ENCODE data around the gene PLIN5.
A peak's percentile ranks its signal among the peaks of the same experiment; 100 is the strongest.

PLIN5 gene

DNA sequence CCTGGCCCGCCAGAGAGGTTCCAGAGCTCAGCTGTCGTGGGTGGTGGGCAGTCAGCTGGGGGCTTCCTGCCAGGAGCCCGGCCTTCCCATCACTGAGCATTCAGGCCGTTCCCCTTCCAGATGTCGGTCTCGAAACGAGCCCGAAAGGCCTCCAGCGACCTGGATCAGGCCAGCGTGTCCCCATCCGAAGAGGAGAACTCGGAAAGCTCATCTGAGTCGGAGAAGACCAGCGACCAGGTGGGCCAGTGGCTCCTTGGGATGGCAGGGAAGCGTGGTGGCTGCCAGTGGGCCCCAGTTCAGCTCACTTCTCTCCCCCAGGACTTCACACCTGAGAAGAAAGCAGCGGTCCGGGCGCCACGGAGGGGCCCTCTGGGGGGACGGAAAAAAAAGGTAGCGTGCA is 43.6 kb downstream of the PLIN5 start:
- no peak for DNase-seq (ENCODE audit: low read depth in 2 of 2)

DNA sequence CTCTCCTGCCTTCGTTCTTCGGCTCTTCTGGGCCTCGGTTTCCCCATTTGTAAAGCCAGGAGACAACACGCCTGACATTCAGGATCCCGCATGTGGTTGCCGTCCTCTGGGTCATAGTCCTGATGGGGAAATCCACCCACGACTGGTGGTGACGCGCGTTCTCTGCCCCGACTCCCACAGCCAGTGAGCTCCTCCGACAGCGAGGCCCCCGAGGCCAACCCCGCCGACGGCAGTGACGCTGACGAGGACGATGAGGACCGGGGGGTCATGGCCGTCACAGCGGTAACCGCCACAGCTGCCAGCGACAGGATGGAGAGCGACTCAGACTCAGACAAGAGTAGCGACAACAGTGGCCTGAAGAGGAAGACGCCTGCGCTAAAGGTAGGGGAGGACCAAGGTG is 46.5 kb downstream of the PLIN5 start:
- no peak for DNase-seq (ENCODE audit: low read depth in 2 of 2)

DNA sequence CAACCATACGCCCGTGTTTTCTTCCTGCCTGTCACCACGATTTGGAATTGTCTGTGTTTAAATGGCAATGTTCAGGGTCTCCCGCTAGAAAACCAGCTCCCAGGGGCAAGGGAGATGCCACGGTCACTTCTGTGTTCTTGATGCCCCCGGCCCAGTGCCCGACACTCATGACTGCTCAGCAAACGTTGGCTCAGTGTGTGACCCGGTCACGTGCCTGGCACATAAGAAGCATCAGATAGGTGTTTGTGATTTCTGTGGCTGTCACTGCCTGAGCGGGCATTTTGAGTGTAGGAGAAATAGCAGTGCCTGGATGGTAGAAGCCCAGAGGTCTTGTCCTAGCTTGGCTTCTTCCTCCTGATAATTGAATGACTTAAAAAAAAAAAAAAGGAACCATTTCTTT is 47.5 kb downstream of the PLIN5 start:
- DNase-seq (ENCODE audit: low read depth in 2 of 2): no peak

DNA sequence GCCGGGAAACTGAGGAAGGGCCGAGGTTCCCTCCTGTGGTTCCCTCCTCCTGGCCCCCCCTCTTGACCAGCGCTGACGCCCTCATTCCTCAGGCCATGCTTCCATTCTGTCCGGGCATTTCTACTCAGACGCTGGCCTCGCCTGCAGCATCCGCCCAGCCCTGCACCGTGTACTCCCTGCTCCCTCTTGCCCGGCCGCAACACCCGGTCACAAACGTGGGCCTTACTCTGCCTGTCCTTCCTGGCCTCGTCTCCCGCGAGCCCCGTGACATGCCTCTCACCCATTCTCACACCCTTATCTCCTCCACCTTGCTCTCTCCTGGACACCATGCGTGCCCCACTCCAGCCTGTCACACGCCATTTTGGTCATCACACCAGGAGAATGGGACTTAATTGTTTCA is 51.6 kb downstream of the PLIN5 start:
- no peak for DNase-seq (ENCODE audit: low read depth in 2 of 2)

DNA sequence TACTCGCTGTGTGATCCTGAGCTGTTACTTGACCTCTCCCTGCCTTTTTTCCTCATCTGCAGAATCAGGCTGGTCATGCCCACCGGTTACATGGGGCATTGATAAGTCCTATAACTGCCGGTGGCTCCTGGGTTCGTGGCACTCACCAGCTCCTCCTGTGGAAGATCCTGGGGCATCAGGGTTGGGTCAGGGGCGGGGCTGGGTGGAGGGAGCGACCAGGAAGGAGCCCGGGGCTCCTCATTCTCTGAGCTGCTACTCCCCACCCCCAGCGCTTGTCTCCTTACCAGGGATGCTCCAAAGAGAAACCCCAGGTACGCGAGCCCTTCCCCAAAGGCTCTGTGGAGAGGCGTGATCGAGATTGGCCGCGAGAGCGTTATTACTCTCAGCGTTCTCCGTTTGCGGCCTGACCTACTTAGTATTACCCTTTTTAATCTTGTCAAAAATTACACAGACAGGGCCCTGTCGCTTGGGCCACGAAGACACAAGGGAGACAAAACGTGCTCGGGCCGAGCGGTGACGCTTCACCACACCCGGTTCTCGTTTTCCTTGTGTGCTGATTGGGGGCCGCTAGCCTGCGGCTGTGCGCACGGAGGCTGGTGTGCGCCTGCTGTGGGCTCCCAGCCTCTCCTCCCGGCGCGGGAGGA is 52.2 kb downstream of the PLIN5 start:
- no peak for DNase-seq (ENCODE audit: low read depth in 2 of 2)

DNA sequence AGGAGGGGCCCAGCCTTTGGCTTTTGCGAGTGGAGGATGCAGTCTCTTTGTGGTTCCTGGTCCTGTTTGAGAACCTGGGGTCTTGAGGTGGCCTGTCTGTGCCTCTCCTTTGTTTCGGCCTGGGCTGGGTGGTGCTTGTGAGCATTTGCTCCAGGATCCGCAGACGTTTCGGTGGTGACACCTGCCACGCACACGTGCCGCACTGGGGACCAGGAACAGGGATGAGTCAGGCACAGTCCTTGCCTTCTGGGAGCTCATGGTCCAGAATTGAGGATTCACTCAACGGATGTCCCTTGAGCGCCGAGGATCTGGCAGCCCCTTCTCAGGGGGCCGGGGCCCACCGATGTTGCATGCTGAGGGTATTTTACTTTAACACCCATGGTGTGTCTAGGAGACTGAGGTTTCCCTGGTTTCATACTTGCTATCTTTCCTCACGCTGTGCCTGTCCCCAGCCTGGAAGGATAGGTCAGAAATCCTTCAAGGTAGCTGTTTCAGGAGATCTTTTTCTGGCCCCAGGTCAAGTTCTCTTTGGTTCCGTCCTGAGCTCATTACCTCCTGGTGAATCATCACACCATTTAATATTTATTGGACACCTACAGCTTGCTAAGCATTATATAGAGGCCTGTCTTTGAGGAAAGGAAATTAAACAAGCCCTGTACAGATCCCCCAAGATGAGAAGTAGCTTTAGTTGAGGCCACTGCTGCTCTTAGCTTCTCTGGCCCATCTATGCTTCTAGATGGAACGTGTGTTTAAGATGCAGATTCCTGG is 57.8 kb downstream of the PLIN5 start:
- no peak for DNase-seq (ENCODE audit: low read depth in 2 of 2)

DNA sequence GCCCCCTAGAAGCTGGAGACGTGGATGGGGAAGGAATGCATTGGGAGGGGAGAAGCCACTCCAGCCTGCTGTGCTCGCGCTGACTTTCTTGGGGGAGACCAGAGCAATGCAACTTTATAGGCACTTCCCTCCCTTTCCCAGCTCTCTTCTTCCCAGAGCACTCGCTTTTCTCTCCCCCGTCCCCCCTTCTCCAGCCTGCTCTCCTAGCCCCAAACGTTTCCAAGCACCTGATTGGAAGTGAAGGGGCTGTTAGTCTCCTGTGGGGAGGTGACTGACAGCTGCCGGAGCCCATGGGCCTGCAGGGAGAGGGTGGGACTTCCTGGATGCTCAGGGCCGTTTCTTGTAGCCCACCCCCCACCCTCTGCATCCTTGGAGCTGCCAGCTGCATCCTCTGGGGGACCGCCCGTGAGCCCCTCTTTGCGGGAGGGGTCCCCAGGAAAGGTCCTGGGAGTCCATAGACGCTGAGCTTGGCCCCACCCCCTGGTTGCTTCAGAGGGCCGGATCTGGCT is 60.5 kb downstream of the PLIN5 start:
- DNase-seq (ENCODE audit: low read depth in 2 of 2): peak in 1 of 2 donors; percentile 17

DNA sequence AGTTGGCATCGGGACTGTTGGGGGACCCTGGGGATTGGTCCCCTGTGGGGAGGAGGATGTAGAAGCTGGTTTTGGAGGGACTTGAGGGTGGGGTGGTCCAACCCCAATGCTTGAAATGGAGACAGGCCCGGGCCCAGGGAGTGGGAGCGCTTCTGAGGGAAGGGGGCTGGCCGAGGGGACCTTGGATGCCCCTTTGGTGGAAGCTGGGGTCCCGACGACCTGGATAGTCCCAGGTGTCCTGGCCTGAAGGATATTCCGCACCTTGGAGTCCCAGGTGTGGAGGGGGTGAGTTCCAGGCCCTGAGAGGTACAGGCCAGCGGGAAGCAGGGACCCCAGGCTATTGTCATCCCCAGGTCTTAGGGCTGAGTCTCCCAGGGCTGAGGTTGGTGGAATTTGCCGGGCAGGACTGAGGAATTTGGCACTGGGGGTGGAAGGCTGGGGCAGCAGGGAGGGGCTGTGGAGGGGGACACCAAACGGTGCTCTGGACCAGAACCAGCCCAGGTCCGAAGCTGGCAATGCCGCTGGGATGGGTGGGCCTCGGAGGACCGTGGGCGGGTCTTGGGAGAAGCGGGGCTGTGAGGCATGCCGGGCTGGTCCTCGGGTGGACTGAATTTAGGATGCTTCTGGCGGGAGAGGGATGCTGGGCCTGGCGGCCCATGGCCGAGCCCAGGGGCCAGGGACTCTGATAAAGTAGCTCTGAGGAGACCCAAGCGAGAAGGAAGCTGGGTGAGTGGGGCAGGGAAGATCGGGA is 61.1 kb downstream of the PLIN5 start:
- DNase-seq (ENCODE audit: low read depth in 2 of 2): no peak

DNA sequence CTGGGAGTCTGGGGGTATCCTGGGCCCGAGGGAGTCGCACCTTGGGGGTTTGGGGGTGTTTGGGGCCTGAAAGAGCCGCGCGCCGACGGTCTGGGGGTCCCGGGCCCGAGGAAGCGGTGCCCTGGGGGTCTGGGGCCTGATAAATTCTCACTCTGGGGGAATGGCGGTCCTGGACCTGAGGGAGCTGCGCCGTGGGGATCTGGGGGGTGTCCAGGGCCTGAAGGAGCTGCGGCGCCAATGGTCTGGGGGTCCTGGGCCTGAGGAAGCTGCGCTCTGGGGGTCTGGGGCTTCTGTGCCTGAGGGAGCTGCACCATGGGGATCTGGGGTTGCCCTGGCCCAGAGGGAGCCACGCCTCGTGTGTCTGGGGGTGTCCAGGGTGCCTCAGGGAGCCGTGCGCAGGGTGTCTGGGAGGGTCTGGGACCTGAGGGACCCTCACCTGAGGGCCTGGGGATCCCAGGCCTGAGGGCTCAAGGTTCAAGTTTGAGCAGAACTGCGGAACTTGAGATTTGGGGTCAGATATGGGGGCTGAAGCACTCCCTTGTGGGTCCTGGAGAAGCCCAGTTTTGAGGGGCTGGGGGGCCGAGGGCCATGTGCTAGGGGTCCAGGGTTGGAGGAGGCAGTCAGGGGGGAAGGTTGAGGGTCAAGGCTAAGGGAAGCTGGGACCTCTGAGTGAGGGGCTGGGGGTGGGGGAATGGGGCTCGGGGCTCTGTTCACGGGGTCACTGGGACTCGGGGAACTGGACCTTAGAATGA is 61.8 kb downstream of the PLIN5 start:
- DNase-seq (ENCODE audit: low read depth in 2 of 2): no peak
